B cell (primary cell): Measurements from ENCODE around the gene FAM227B. TPM values are rescaled to one million over a fixed set of nuclear protein-coding genes. Genes with fewer than 3 reads are reported as not detected.
"Not testable (repeated sequence)": the region's sequence is repeated elsewhere in the genome, so short reads cannot be mapped to it uniquely, and the experiment has no call there.

Experiments used
- ATAC-seq: fragments of 200-7000 bp; cut with Tn5 transposase; one replicate; pipeline ENCODE4 v1.10.0; 2021; ENCODE audit warnings: low read depth, mild to moderate bottlenecking, moderate number of reproducible peaks, moderate library complexity
- CTCF ChIA-PET: fragments of 350-600 bp; sonication (Branson Sonifier 250); formaldehyde crosslinking; loops from one replicate; lab custom pipeline; 2021; ENCODE audit warnings: antibody characterized with exemption, inconsistent platforms; lab: Charles Lee
- POLR2A ChIA-PET: fragments of 350-600 bp; sonication (Branson Sonifier 250); formaldehyde crosslinking; loops from one replicate; lab custom pipeline; 2021; ENCODE audit warnings: antibody characterized with exemption; lab: Charles Lee
- DNase-seq: peaks from one replicate; pipeline ENCODE4 v3.0.0; 2013
- H2AFZ ChIP-seq: 2 replicates; pipeline ENCODE4 v1.6.1; 2012; ENCODE audit warnings: mild to moderate bottlenecking, low read depth, low read length; ENCODE audit not compliant: insufficient read depth, poor library complexity, severe bottlenecking
- H3K27ac ChIP-seq, 2 donors: 1 replicate in 1 of 2; 2 replicates in 1 of 2; pipeline ENCODE4 v1.5.1; 2012 to 2013; ENCODE audit warnings: low read length in 2 of 2, mild to moderate bottlenecking in 2 of 2, moderate library complexity in 1 of 2
- H3K27me3 ChIP-seq, 4 experiments: fragments of 200-600 bp in 1 of 4; sonication (generic) in 1 of 4; replicated peaks in 1 of 4; 1 replicate in 2 of 4; 2 replicates in 2 of 4; pipeline versions ENCODE4 v1.6.1 to v1.7.0; 2013 to 2016; ENCODE audit warnings: low read length in 3 of 4, mild to moderate bottlenecking in 2 of 4, mixed read lengths in 1 of 4, moderate library complexity in 1 of 4; ENCODE audit not compliant: insufficient read depth in 4 of 4, control insufficient read depth in 3 of 4; ENCODE audit errors: control extremely low read depth in 1 of 4
- H3K36me3 ChIP-seq, 2 experiments: replicated peaks in 1 of 2; 1 replicate in 1 of 2; 2 replicates in 1 of 2; pipeline versions ENCODE4 v1.6.1 to v1.7.1; 2013; ENCODE audit warnings: low read length in 1 of 2; ENCODE audit not compliant: insufficient read depth in 2 of 2, control insufficient read depth in 1 of 2; ENCODE audit errors: control extremely low read depth in 1 of 2, extremely low read depth in 1 of 2
- H3K4me1 ChIP-seq, 2 donors: fragments of 200-600 bp in 1 of 2; sonication (generic) in 1 of 2; 1 replicate in 1 of 2; 2 replicates in 1 of 2; pipeline versions ENCODE4 v1.5.1 to v1.6.1; 2013 to 2017; ENCODE audit warnings: low read length in 2 of 2; ENCODE audit not compliant: control insufficient read depth in 2 of 2, insufficient read depth in 2 of 2
- H3K4me2 ChIP-seq: replicated peaks from 2 replicates; pipeline ENCODE3; 2012; ENCODE audit warnings: mild to moderate bottlenecking, low read depth, low read length; ENCODE audit not compliant: poor library complexity, severe bottlenecking
- H3K4me3 ChIP-seq, 5 experiments: fragments of 200-600 bp in 1 of 5; sonication (generic) in 1 of 5; 1 replicate in 3 of 5; 2 replicates in 2 of 5; pipeline versions ENCODE4 v1.5.1 to v1.7.0; 2011 to 2016; ENCODE audit warnings: low read length in 4 of 5, mild to moderate bottlenecking in 4 of 5, low read depth in 2 of 5, control low read depth in 1 of 5, moderate library complexity in 1 of 5; ENCODE audit not compliant: insufficient read depth in 1 of 5; ENCODE audit errors: control extremely low read depth in 1 of 5, extremely low read depth in 1 of 5
- H3K79me2 ChIP-seq: fragments of 200-600 bp; sonication (generic); one replicate; pipeline ENCODE4 v1.6.0; 2016; ENCODE audit warnings: low read length; ENCODE audit not compliant: control insufficient read depth, insufficient read depth
- H3K9ac ChIP-seq: fragments of 200-600 bp; sonication (generic); 2 replicates; pipeline ENCODE4 v1.6.1; 2017; ENCODE audit warnings: mild to moderate bottlenecking, low read length, moderate library complexity
- H3K9me3 ChIP-seq, 3 donors: one replicate each; pipeline versions ENCODE4 v1.6.1 to v1.7.1; 2013; ENCODE audit warnings: low read length in 2 of 3; ENCODE audit not compliant: control insufficient read depth in 2 of 3, insufficient read depth in 1 of 3; ENCODE audit errors: control extremely low read depth in 1 of 3
- H4K20me1 ChIP-seq: 2 replicates; pipeline ENCODE4 v1.6.0; 2012; ENCODE audit warnings: mild to moderate bottlenecking, low read length; ENCODE audit not compliant: insufficient read depth, control insufficient read depth, poor library complexity, severe bottlenecking
- H3K27ac Mint-ChIP-seq: one replicate; pipeline ENCODE4 v1.8.0; 2021; ENCODE audit warnings: mixed read lengths
- H3K27me3 Mint-ChIP-seq: one replicate; pipeline ENCODE4 v1.8.0; 2021; ENCODE audit warnings: mixed read lengths
- H3K4me1 Mint-ChIP-seq: one replicate; pipeline ENCODE4 v1.8.0; 2021; ENCODE audit warnings: mixed read lengths
- H3K4me3 Mint-ChIP-seq: one replicate; pipeline ENCODE4 v1.8.0; 2021; ENCODE audit warnings: mixed read lengths
- H3K9me3 Mint-ChIP-seq: one replicate; pipeline ENCODE4 v1.8.0; 2022; ENCODE audit warnings: mixed read lengths; ENCODE audit not compliant: insufficient read depth
- CTCF ChIP-seq: fragments of 200-600 bp; IDR thresholded peaks from one replicate; pipeline ENCODE4 v1.8.0; 2022; ENCODE audit warnings: antibody characterized with exemption, mild to moderate bottlenecking
- EZH2 ChIP-seq: IDR thresholded peaks from 2 replicates; pipeline ENCODE4 v1.6.1; 2012; ENCODE audit warnings: borderline replicate concordance, low read depth, mild to moderate bottlenecking, moderate library complexity, low read length; ENCODE audit not compliant: insufficient read depth, poor library complexity, severe bottlenecking
- WGBS: methylation state at CpG from one replicate; pipeline ENCODE4 v1.1.5; 2013; ENCODE audit warnings: missing lambda C conversion rate; ENCODE audit not compliant: insufficient coverage; 5-methylcytosine and 5-hydroxymethylcytosine counted together
- intact Hi-C: fragments of 100-400 bp; cut with micrococcal nuclease; formaldehyde crosslinking; loops from one replicate; pipeline ENCODE4 v1.10.0; 2022
- polyA plus RNA-seq: library from polyadenylated mRNA; depleted of rRNA; stranded (reverse); fragments of >200 nt; gene quantifications from 2 replicates; pipeline ENCODE4 v1.2.3, GENCODE V29; 2012
- total RNA-seq, 2 donors: library from RNA; stranded (reverse); fragments of 120-200 nt in 1 of 2; gene quantifications; 1 replicate in 1 of 2; 2 replicates in 1 of 2; pipeline versions ENCODE4 v1.2.3 to v1.2.4, GENCODE V29; 2013 to 2022

The FAM227B gene
- total and polyA plus RNA-seq, 2 donors (not counting 1 experiment from before 2014, with no cell fraction given): 5.6 to 8.9 TPM

- H3K9me3 Mint-ChIP-seq: peaks cover 3% of the 10 kb centered on the region
- no peak for TF ChIP-seq EZH2
- no peak for TF ChIP-seq CTCF
- H3K79me2 ChIP-seq: no peaks in the 10 kb centered on the region
- H3K27me3 Mint-ChIP-seq: no peaks in the 10 kb centered on the region
- H3K27ac Mint-ChIP-seq: no peak overlapping the region
- H3K4me3 ChIP-seq: no peak overlapping the region
- no peaks in the 10 kb centered on the region for H3K36me3 ChIP-seq
- 100% methylated on average over 1 of the region's 3 CpGs for WGBS
- H2AFZ ChIP-seq: no peak overlapping the region
- H3K9ac ChIP-seq: no peak overlapping the region
- no peaks in the 10 kb centered on the region for H3K4me1 ChIP-seq
- POLR2A ChIA-PET: no interaction called here
- H3K4me1 Mint-ChIP-seq: no peaks in the 10 kb centered on the region
- no peak overlapping the region for H3K4me3 Mint-ChIP-seq
- no peaks in the 10 kb centered on the region for H4K20me1 ChIP-seq
- ATAC-seq (no peak), DNase-seq (no peak)
- no peak overlapping the region for H3K27ac ChIP-seq
- H3K9me3 ChIP-seq: no peaks in the 10 kb centered on the region
- no peaks in the 10 kb centered on the region for H3K27me3 ChIP-seq
- CTCF ChIA-PET: no interaction called here
- H3K4me2 ChIP-seq: no peak overlapping the region
- intact Hi-C loops: no loop called here
Observed at GRCh38 chr15:49361370-49361769, 259.2 kb downstream of the FAM227B start.

- ATAC-seq, H3K4me3 ChIP-seq, POLR2A ChIA-PET, CTCF ChIA-PET, H3K36me3 ChIP-seq, H3K27me3 Mint-ChIP-seq, H2AFZ ChIP-seq, H3K27ac Mint-ChIP-seq, H3K4me1 ChIP-seq, H3K27ac ChIP-seq, H3K9me3 Mint-ChIP-seq, H3K4me1 Mint-ChIP-seq, H3K9me3 ChIP-seq, H3K79me2 ChIP-seq, H3K4me2 ChIP-seq, H3K9ac ChIP-seq, H4K20me1 ChIP-seq, intact Hi-C loops, DNase-seq, H3K27me3 ChIP-seq, H3K4me3 Mint-ChIP-seq: not testable (repeated sequence)
- whole genome bisulfite sequencing: 96% methylated on average over 10 of the region's 17 CpGs
Observed at GRCh38 chr15:49354439-49354838, 266.2 kb downstream of the FAM227B start.
